Spleen (tissue), 7 donors: ENCODE data around the gene FHIT.

ENCODE experiments used
- POLR2A ChIP-seq, 3 donors: fragments of 450-650 bp; IDR thresholded peaks; one replicate each; pipeline ENCODE4 v1.5.1; 2017; ENCODE audit warnings: antibody characterized with exemption in 3 of 3, mild to moderate bottlenecking in 1 of 3
- POLR2AphosphoS5 ChIP-seq, 3 donors: sonication (generic); formaldehyde crosslinking; IDR thresholded peaks; one replicate each; pipeline ENCODE4 v1.5.1; 2017; ENCODE audit warnings: antibody characterized with exemption in 3 of 3
- TF ChIP-seq, protein P1 (sequence below), 11 experiments: fragments of 200-600 bp in 7 of 11; fragments of 450-650 bp in 4 of 11; sonication (generic) in 4 of 11; IDR thresholded peaks in 8 of 11; conservative IDR thresholded peaks in 3 of 11; 1 replicate in 7 of 11; 2 replicates in 4 of 11; pipeline versions ENCODE4 v1.4.0 to v1.8.0; 2016 to 2021; ENCODE audit warnings: antibody characterized with exemption in 11 of 11, inconsistent platforms in 4 of 11, mild to moderate bottlenecking in 1 of 11
- donor health status: DM: no; HTN: no; CAD: no; lungs with moderate emphysema.
- donor health status: DM: no; HTN: no; CAD: no.
- donor health status: DM: no; HTN: no; CAD: no.

GRCh38 chr3:60421749-60422446 is 829.4 kb downstream of the FHIT start:
- TF ChIP-seq, protein P1, sequence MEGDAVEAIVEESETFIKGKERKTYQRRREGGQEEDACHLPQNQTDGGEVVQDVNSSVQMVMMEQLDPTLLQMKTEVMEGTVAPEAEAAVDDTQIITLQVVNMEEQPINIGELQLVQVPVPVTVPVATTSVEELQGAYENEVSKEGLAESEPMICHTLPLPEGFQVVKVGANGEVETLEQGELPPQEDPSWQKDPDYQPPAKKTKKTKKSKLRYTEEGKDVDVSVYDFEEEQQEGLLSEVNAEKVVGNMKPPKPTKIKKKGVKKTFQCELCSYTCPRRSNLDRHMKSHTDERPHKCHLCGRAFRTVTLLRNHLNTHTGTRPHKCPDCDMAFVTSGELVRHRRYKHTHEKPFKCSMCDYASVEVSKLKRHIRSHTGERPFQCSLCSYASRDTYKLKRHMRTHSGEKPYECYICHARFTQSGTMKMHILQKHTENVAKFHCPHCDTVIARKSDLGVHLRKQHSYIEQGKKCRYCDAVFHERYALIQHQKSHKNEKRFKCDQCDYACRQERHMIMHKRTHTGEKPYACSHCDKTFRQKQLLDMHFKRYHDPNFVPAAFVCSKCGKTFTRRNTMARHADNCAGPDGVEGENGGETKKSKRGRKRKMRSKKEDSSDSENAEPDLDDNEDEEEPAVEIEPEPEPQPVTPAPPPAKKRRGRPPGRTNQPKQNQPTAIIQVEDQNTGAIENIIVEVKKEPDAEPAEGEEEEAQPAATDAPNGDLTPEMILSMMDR (IDR thresholded peaks at IDR 0.05 in 8 of 11, conservative IDR thresholded peaks at IDR 0.05 in 3 of 11): no peak
- TF ChIP-seq POLR2AphosphoS5 (IDR thresholded peaks at IDR 0.05) (no peak), POLR2A (IDR thresholded peaks at IDR 0.05) (no peak)
